ENCODE data around the gene RNF43. TPM values are rescaled to one million over a fixed set of nuclear protein-coding genes. Genes with fewer than 3 reads are reported as not detected.

RNF43 gene
- total and polyA plus RNA-seq, 2 of the 13 experiments (the other 11 are each of a cell fraction or from before 2014, with no cell fraction given): 31.0 to 53.4 TPM

DNA sequence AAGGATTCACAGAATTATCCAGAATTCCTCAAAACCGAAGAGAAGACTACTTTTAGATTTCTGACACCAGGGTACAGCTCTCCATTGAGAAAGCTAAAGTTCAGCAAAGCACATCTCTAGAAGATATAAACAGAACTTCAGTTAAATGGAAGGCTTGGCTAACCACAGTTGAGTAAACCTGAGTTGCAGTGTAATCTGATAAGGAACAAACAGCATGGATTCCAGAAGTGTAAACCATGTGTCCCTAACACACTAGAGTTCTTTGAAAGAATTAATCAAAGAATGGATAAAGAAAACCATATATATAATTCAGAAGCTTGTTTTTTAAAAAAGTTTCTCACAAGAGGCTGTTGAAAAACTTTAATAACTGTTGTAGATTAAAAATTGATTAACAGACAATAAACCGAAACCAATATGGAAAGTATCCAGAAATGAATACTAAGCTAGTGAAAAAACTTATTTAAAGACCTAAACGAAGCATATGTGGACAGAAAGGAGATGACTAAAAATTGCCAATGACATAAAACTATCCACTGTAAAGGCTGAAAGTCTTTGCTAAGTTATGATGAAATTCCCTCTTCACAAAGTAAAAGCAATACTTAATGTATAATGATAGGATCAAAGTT, 4.3 kb downstream of the RNF43 start (continued):
- TF ChIP-seq, protein P1, sequence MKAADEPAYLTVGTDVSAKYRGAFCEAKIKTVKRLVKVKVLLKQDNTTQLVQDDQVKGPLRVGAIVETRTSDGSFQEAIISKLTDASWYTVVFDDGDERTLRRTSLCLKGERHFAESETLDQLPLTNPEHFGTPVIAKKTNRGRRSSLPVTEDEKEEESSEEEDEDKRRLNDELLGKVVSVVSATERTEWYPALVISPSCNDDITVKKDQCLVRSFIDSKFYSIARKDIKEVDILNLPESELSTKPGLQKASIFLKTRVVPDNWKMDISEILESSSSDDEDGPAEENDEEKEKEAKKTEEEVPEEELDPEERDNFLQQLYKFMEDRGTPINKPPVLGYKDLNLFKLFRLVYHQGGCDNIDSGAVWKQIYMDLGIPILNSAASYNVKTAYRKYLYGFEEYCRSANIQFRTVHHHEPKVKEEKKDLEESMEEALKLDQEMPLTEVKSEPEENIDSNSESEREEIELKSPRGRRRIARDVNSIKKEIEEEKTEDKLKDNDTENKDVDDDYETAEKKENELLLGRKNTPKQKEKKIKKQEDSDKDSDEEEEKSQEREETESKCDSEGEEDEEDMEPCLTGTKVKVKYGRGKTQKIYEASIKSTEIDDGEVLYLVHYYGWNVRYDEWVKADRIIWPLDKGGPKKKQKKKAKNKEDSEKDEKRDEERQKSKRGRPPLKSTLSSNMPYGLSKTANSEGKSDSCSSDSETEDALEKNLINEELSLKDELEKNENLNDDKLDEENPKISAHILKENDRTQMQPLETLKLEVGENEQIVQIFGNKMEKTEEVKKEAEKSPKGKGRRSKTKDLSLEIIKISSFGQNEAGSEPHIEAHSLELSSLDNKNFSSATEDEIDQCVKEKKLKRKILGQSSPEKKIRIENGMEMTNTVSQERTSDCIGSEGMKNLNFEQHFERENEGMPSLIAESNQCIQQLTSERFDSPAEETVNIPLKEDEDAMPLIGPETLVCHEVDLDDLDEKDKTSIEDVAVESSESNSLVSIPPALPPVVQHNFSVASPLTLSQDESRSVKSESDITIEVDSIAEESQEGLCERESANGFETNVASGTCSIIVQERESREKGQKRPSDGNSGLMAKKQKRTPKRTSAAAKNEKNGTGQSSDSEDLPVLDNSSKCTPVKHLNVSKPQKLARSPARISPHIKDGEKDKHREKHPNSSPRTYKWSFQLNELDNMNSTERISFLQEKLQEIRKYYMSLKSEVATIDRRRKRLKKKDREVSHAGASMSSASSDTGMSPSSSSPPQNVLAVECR (CRISPR knock-in tag; IDR thresholded peaks at IDR 0.05; ENCODE audit: borderline replicate concordance): no peak; the same call in 1 of the 2 replicates
- no peak for TF ChIP-seq ARNTL (CRISPR knock-in tag; IDR thresholded peaks at IDR 0.05)
- TF ChIP-seq, protein P2, sequence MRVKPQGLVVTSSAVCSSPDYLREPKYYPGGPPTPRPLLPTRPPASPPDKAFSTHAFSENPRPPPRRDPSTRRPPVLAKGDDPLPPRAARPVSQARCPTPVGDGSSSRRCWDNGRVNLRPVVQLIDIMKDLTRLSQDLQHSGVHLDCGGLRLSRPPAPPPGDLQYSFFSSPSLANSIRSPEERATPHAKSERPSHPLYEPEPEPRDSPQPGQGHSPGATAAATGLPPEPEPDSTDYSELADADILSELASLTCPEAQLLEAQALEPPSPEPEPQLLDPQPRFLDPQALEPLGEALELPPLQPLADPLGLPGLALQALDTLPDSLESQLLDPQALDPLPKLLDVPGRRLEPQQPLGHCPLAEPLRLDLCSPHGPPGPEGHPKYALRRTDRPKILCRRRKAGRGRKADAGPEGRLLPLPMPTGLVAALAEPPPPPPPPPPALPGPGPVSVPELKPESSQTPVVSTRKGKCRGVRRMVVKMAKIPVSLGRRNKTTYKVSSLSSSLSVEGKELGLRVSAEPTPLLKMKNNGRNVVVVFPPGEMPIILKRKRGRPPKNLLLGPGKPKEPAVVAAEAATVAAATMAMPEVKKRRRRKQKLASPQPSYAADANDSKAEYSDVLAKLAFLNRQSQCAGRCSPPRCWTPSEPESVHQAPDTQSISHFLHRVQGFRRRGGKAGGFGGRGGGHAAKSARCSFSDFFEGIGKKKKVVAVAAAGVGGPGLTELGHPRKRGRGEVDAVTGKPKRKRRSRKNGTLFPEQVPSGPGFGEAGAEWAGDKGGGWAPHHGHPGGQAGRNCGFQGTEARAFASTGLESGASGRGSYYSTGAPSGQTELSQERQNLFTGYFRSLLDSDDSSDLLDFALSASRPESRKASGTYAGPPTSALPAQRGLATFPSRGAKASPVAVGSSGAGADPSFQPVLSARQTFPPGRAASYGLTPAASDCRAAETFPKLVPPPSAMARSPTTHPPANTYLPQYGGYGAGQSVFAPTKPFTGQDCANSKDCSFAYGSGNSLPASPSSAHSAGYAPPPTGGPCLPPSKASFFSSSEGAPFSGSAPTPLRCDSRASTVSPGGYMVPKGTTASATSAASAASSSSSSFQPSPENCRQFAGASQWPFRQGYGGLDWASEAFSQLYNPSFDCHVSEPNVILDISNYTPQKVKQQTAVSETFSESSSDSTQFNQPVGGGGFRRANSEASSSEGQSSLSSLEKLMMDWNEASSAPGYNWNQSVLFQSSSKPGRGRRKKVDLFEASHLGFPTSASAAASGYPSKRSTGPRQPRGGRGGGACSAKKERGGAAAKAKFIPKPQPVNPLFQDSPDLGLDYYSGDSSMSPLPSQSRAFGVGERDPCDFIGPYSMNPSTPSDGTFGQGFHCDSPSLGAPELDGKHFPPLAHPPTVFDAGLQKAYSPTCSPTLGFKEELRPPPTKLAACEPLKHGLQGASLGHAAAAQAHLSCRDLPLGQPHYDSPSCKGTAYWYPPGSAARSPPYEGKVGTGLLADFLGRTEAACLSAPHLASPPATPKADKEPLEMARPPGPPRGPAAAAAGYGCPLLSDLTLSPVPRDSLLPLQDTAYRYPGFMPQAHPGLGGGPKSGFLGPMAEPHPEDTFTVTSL (CRISPR knock-in tag; IDR thresholded peaks at IDR 0.05; ENCODE audit: borderline replicate concordance): 0 out of 2 replicates have a peak, but pooled peaks have one; percentile 20
- no peak for TF ChIP-seq ADNP (CRISPR knock-in tag; IDR thresholded peaks at IDR 0.05)
- no peak for TF ChIP-seq ZNF713 (CRISPR knock-in tag; IDR thresholded peaks at IDR 0.05)
- TF ChIP-seq, protein P3, sequence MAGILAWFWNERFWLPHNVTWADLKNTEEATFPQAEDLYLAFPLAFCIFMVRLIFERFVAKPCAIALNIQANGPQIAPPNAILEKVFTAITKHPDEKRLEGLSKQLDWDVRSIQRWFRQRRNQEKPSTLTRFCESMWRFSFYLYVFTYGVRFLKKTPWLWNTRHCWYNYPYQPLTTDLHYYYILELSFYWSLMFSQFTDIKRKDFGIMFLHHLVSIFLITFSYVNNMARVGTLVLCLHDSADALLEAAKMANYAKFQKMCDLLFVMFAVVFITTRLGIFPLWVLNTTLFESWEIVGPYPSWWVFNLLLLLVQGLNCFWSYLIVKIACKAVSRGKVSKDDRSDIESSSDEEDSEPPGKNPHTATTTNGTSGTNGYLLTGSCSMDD (CRISPR knock-in tag; IDR thresholded peaks at IDR 0.05): no peak
- no peak for TF ChIP-seq ZBTB8A (CRISPR knock-in tag; IDR thresholded peaks at IDR 0.05; ENCODE audit: borderline replicate concordance, low read depth)
- TF ChIP-seq ZFP36L1 (CRISPR knock-in tag; IDR thresholded peaks at IDR 0.05): no peak
- TF ChIP-seq, protein P4, sequence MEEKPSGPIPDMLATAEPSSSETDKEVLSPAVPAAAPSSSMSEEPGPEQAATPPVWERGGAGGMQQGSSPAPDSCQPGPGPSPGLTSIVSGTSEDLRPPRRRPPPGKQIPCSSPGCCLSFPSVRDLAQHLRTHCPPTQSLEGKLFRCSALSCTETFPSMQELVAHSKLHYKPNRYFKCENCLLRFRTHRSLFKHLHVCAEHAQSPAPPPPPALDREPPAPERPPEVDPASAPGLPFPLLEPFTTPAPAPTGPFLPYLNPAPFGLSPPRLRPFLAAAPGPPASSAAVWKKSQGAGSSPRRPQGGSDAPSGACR (CRISPR knock-in tag; IDR thresholded peaks at IDR 0.05): no peak
- no peak for TF ChIP-seq ZNF337 (CRISPR knock-in tag; IDR thresholded peaks at IDR 0.05; ENCODE audit: borderline replicate concordance, low read depth)
- TF ChIP-seq, protein P5, sequence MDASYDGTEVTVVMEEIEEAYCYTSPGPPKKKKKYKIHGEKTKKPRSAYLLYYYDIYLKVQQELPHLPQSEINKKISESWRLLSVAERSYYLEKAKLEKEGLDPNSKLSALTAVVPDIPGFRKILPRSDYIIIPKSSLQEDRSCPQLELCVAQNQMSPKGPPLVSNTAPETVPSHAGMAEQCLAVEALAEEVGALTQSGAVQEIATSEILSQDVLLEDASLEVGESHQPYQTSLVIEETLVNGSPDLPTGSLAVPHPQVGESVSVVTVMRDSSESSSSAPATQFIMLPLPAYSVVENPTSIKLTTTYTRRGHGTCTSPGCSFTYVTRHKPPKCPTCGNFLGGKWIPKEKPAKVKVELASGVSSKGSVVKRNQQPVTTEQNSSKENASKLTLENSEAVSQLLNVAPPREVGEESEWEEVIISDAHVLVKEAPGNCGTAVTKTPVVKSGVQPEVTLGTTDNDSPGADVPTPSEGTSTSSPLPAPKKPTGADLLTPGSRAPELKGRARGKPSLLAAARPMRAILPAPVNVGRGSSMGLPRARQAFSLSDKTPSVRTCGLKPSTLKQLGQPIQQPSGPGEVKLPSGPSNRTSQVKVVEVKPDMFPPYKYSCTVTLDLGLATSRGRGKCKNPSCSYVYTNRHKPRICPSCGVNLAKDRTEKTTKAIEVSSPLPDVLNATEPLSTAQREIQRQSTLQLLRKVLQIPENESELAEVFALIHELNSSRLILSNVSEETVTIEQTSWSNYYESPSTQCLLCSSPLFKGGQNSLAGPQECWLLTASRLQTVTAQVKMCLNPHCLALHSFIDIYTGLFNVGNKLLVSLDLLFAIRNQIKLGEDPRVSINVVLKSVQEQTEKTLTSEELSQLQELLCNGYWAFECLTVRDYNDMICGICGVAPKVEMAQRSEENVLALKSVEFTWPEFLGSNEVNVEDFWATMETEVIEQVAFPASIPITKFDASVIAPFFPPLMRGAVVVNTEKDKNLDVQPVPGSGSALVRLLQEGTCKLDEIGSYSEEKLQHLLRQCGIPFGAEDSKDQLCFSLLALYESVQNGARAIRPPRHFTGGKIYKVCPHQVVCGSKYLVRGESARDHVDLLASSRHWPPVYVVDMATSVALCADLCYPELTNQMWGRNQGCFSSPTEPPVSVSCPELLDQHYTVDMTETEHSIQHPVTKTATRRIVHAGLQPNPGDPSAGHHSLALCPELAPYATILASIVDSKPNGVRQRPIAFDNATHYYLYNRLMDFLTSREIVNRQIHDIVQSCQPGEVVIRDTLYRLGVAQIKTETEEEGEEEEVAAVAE (CRISPR knock-in tag; IDR thresholded peaks at IDR 0.05; ENCODE audit: borderline replicate concordance): no peak; the same call in 1 of the 2 replicates
- no peak for TF ChIP-seq HOXA7 (CRISPR knock-in tag; IDR thresholded peaks at IDR 0.05)
